Left hindlimb (tissue), 1 donor: Measurements from ENCODE around the gene SERTAD1.
A peak's percentile ranks its signal among the peaks of the same experiment; 100 is the strongest.
"Not testable (repeated sequence)": the region's sequence is repeated elsewhere in the genome, so short reads cannot be mapped to it uniquely, and the experiment has no call there.

Experiments used
- DNase-seq: peaks from one replicate; pipeline ENCODE4 v3.0.0-alpha.2; 2018

SERTAD1 gene

GRCh38 chr19:40425450-40426287, at the start of gene SERTAD1:
Gene SERTAD1 (minus strand): TSS chr19:40425992. CDS start chr19:40423546, 2,446 bp downstream.
- peak; percentile 100 for DNase-seq

- no peak for DNase-seq
These were observed 48.9 kb upstream of the SERTAD1 start for GRCh38 chr19:40474737-40475136.

- no peak for DNase-seq
These were observed 46.7 kb upstream of the SERTAD1 start for GRCh38 chr19:40472516-40472915.

- DNase-seq, result no peak
These were observed 45.3 kb upstream of the SERTAD1 start for GRCh38 chr19:40471111-40471510.

GRCh38 chr19:40469011-40469410, 43.2 kb upstream of the SERTAD1 start:
- no peak for DNase-seq

GRCh38 chr19:40466985-40467734, 41.4 kb upstream of the SERTAD1 start, which contains the start of gene SPTBN4:
Gene SPTBN4 (plus strand): TSS chr19:40467001. CDS start chr19:40472622, 5,621 bp downstream.
- peak; percentile 38 for DNase-seq

GRCh38 chr19:40466219-40466984, 40.6 kb upstream of the SERTAD1 start:
- DNase-seq, result peak; percentile 54

- DNase-seq, result peak; percentile 99
These were observed 39.9 kb upstream of the SERTAD1 start, which contains the start of gene BLVRB for GRCh38 chr19:40465557-40466218. Gene BLVRB (minus strand): TSS chr19:40465745. CDS start chr19:40465688, 57 bp downstream.

GRCh38 chr19:40465025-40465556, 39.3 kb upstream of the SERTAD1 start:
- no peak for DNase-seq

- peak; percentile 74 for DNase-seq
These were observed 38.5 kb upstream of the SERTAD1 start for GRCh38 chr19:40464059-40465024.

- DNase-seq, result not testable (repeated sequence)
These were observed 37.8 kb upstream of the SERTAD1 start for GRCh38 chr19:40463587-40464037.

GRCh38 chr19:40461669-40462221, 36.0 kb upstream of the SERTAD1 start:
- DNase-seq, result no peak

- no peak for DNase-seq
These were observed 34.4 kb upstream of the SERTAD1 start for GRCh38 chr19:40460185-40460584.

GRCh38 chr19:40458597-40458974, 32.8 kb upstream of the SERTAD1 start:
- DNase-seq, result no peak

- no peak for DNase-seq
These were observed 32.3 kb upstream of the SERTAD1 start for GRCh38 chr19:40457953-40458596.

GRCh38 chr19:40457048-40457447, 31.3 kb upstream of the SERTAD1 start:
- DNase-seq, result no peak

GRCh38 chr19:40453943-40454342, 28.2 kb upstream of the SERTAD1 start:
- not testable (repeated sequence) for DNase-seq

- no peak for DNase-seq
These were observed 27.5 kb upstream of the SERTAD1 start for GRCh38 chr19:40453151-40453735.

GRCh38 chr19:40452016-40452415, 26.2 kb upstream of the SERTAD1 start:
- no peak for DNase-seq
